ENCODE results near the gene KCNJ16. TPM values are rescaled to one million over a fixed set of nuclear protein-coding genes. Genes with fewer than 3 reads are reported as not detected.

Gene KCNJ16
- polyA plus RNA-seq, 1 experiment: not detected

DNA sequence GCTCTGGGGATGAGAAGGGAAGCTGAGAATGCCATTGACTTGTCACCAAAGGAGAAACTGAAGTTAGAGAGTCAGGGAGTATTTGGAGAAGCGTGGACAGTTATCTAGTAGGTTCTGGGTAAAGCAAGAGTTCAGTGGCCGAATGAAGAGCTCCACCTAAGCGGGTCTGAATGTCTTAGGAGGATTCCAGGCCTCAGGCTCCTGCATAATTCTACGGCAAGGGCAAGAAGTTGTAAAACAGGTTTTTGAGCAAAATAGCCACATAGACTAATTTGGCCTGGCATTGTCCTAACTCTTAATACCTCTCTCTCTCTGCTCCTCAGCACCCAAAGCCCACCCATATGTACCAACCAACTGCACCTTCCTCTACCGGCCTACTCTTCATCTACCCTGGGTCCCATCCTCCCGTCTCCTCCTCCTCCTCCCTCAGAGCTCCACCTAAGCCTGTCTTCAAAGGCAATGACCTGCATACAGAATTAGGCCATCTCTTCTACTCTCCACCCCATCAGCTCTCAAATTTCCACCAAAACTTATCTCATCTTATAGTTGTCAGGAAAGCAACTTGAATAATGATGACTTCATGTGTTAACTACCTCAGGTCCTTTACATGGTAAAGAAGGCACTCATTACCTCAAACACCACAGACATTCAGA is 52.3 kb downstream of the KCNJ16 start:
- ChIA-PET POLR2A (no interaction called here), CTCF (interaction anchor here (1.0 kb wide), 1 partner anchor 520 kb away, joined by 3 read pairs; no protein-coding TSS in a partner anchor)
- H3K27me3 ChIP-seq (ENCODE audit: control insufficient read depth, insufficient read depth, low read length): no peaks in the 10 kb centered on the region
- no peak overlapping the region for H3K4me3 ChIP-seq (ENCODE audit: low read depth, low read length)
- DNase-seq (ENCODE audit: low read depth, low spot score): no peak
- no peaks in the 10 kb centered on the region; the same call in 1 of the 2 replicates for H3K9me3 ChIP-seq (ENCODE audit: control insufficient read depth, insufficient read depth, low read length)
- no peak overlapping the region for H3K27ac ChIP-seq (ENCODE audit: low read depth, low read length)
- TF ChIP-seq, protein P1, sequence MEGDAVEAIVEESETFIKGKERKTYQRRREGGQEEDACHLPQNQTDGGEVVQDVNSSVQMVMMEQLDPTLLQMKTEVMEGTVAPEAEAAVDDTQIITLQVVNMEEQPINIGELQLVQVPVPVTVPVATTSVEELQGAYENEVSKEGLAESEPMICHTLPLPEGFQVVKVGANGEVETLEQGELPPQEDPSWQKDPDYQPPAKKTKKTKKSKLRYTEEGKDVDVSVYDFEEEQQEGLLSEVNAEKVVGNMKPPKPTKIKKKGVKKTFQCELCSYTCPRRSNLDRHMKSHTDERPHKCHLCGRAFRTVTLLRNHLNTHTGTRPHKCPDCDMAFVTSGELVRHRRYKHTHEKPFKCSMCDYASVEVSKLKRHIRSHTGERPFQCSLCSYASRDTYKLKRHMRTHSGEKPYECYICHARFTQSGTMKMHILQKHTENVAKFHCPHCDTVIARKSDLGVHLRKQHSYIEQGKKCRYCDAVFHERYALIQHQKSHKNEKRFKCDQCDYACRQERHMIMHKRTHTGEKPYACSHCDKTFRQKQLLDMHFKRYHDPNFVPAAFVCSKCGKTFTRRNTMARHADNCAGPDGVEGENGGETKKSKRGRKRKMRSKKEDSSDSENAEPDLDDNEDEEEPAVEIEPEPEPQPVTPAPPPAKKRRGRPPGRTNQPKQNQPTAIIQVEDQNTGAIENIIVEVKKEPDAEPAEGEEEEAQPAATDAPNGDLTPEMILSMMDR (IDR thresholded peaks at IDR 0.05; ENCODE audit: low read depth, low read length): no peak

DNA sequence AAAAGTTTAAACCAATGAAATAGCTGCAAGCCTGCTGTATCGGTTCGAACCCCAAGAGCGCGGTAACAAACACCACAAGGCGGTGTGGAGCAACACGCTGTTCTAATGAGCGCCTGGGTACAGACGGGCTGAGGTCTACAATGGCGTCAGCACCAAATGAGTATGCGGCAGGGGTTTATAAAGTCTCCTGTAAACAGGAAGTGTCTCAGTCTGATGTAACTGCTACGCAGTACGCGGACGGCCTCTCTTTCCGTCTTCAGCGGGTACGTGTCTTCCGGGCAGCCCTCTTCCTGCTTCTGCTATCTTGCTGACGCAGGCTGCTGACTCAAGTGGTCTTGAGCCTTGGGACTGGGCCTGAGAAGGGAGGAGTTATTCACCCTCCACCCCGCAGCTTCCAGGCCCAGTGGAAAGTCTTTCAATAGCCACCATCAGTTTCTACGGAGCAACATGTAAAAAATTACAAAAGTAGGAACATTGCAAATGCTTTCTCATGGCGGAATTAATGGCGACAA is 53.8 kb downstream of the KCNJ16 start:
- TF ChIP-seq, protein P1 (IDR thresholded peaks at IDR 0.05; ENCODE audit: low read depth, low read length): no peak
- no peak overlapping the region for H3K4me3 ChIP-seq (ENCODE audit: low read depth, low read length)
- POLR2A ChIA-PET: interaction anchor here (0.5 kb wide), 1 partner anchor 503 kb away, joined by 3 read pairs; no protein-coding TSS in a partner anchor
- H3K27ac ChIP-seq (ENCODE audit: low read depth, low read length): no peak overlapping the region
- H3K9me3 ChIP-seq (ENCODE audit: control insufficient read depth, insufficient read depth, low read length): no peaks in the 10 kb centered on the region; the same call in 1 of the 2 replicates
- CTCF ChIA-PET: no interaction called here
- no peak for DNase-seq (ENCODE audit: low read depth, low spot score)
- no peaks in the 10 kb centered on the region for H3K27me3 ChIP-seq (ENCODE audit: control insufficient read depth, insufficient read depth, low read length)

DNA sequence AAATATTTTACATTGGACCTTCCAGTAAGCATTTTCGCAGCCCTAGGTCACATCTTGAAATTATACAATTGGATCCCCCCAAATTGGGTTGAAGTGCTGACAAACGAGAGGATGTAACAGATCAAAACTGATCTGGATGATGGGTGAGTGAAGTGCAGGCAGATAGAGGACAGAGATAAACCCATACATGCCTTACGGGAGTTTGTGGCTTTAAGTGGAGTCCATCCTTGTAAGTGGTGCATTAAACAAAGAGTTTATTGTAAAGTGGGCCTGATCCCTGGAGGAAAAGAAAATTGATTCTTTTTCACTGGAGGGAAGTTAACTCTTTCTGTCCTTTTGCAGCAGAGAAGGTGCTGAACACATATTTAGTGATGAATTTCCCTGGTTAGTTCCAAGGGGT is 55.3 kb downstream of the KCNJ16 start:
- Histone ChIP-seq H3K9me3 (ENCODE audit: control insufficient read depth, insufficient read depth, low read length) (no peaks in the 10 kb centered on the region; the same call in 1 of the 2 replicates), H3K27ac (ENCODE audit: low read depth, low read length) (no peak overlapping the region), H3K27me3 (ENCODE audit: control insufficient read depth, insufficient read depth, low read length) (no peaks in the 10 kb centered on the region), H3K4me3 (ENCODE audit: low read depth, low read length) (no peak overlapping the region)
- POLR2A ChIA-PET: no interaction called here
- TF ChIP-seq, protein P1 (IDR thresholded peaks at IDR 0.05; ENCODE audit: low read depth, low read length): no peak
- CTCF ChIA-PET: interaction anchor here (0.6 kb wide), 2 partner anchors 23 to 638 kb away, joined by 3 read pairs; no protein-coding TSS in a partner anchor
- no peak for DNase-seq (ENCODE audit: low read depth, low spot score)

DNA sequence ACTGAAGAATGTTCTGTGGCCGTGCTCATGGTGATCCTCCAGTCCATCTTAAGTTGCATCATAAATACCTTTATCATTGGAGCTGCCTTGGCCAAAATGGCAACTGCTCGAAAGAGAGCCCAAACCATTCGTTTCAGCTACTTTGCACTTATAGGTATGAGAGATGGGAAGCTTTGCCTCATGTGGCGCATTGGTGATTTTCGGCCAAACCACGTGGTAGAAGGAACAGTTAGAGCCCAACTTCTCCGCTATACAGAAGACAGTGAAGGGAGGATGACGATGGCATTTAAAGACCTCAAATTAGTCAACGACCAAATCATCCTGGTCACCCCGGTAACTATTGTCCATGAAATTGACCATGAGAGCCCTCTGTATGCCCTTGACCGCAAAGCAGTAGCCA is 57.5 kb downstream of the KCNJ16 start:
- no peak for DNase-seq (ENCODE audit: low read depth, low spot score)
- POLR2A ChIA-PET: no interaction called here
- CTCF ChIA-PET: no interaction called here

DNA sequence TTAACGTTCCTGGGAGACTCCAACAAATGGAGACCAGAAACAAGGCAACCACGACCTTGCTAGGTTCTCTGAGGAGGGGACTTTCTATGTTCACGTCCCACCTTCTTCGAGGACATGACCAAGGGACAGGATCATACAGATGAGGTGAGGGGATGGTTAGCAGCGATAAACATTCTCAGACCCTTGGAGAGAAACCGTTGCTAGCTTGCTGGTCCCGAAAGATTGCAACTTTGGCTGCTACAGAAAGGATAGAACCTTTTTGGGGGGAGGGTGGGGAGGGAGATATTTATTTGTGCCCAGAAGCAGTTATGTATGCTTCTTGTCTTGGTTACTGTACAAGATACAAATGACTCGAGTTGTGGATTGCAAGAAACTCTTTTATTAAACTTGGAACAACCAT is 59.0 kb downstream of the KCNJ16 start:
- CTCF ChIA-PET: no interaction called here
- POLR2A ChIA-PET: no interaction called here
- TF ChIP-seq, protein P1 (IDR thresholded peaks at IDR 0.05; ENCODE audit: low read depth, low read length): no peak

More for the DNA sequence above, 57.5 kb downstream of the KCNJ16 start:
- H3K4me3 ChIP-seq (ENCODE audit: low read depth, low read length): no peak overlapping the region
- no peaks in the 10 kb centered on the region for H3K27me3 ChIP-seq (ENCODE audit: control insufficient read depth, insufficient read depth, low read length)
- H3K9me3 ChIP-seq (ENCODE audit: control insufficient read depth, insufficient read depth, low read length): no peaks in the 10 kb centered on the region; the same call in 1 of the 2 replicates
- no peak overlapping the region for H3K27ac ChIP-seq (ENCODE audit: low read depth, low read length)
- TF ChIP-seq, protein P1 (IDR thresholded peaks at IDR 0.05; ENCODE audit: low read depth, low read length): no peak

More for the DNA sequence above, 59.0 kb downstream of the KCNJ16 start:
- DNase-seq (ENCODE audit: low read depth, low spot score): no peak
- Histone ChIP-seq H3K4me3 (ENCODE audit: low read depth, low read length) (no peak overlapping the region), H3K27me3 (ENCODE audit: control insufficient read depth, insufficient read depth, low read length) (no peaks in the 10 kb centered on the region), H3K9me3 (ENCODE audit: control insufficient read depth, insufficient read depth, low read length) (no peaks in the 10 kb centered on the region; the same call in 1 of the 2 replicates), H3K27ac (ENCODE audit: low read depth, low read length) (no peak overlapping the region)
